HepG2 (cell line): ENCODE data around the gene C20orf96. TPM values are rescaled to one million over a fixed set of nuclear protein-coding genes. Genes with fewer than 3 reads are reported as not detected.

ENCODE experiments used
- CBX5 ChIP-seq: sonication (generic); formaldehyde crosslinking; IDR thresholded peaks from 2 replicates; pipeline ENCODE4 v1.4.0; 2020; ENCODE audit warnings: missing genetic modification reagents, borderline replicate concordance
- CC2D1A ChIP-seq: sonication (generic); formaldehyde crosslinking; IDR thresholded peaks from 2 replicates; pipeline ENCODE4 v1.8.1; 2023; ENCODE audit warnings: mild to moderate bottlenecking, missing genetic modification reagents
- HIC2 ChIP-seq: sonication (generic); formaldehyde crosslinking; IDR thresholded peaks from 2 replicates; pipeline ENCODE4 v1.9.0; 2022; ENCODE audit warnings: low read depth, missing genetic modification reagents
- NR1H2 ChIP-seq: sonication (generic); formaldehyde crosslinking; IDR thresholded peaks from 2 replicates; pipeline ENCODE4 v1.8.1; 2022; ENCODE audit warnings: low read depth, missing genetic modification reagents, borderline replicate concordance
- WIZ ChIP-seq: sonication (generic); formaldehyde crosslinking; IDR thresholded peaks from 2 replicates; pipeline ENCODE4 v1.5.1; 2020; ENCODE audit warnings: mild to moderate bottlenecking, missing genetic modification reagents
- ZBTB7B ChIP-seq: sonication (generic); formaldehyde crosslinking; IDR thresholded peaks from 2 replicates; pipeline ENCODE4 v1.4.0; 2020; ENCODE audit warnings: missing genetic modification reagents
- ZNF232 ChIP-seq: sonication (generic); formaldehyde crosslinking; IDR thresholded peaks from 2 replicates; pipeline ENCODE4 v1.4.0; 2020; ENCODE audit warnings: missing genetic modification reagents, borderline replicate concordance
- ZNF709 ChIP-seq: sonication (generic); formaldehyde crosslinking; IDR thresholded peaks from 2 replicates; pipeline ENCODE4 v1.5.0; 2020; ENCODE audit warnings: mild to moderate bottlenecking, missing genetic modification reagents
- ZNF800 ChIP-seq: sonication (generic); formaldehyde crosslinking; IDR thresholded peaks from 2 replicates; pipeline ENCODE4 v1.4.0; 2020; ENCODE audit warnings: missing genetic modification reagents
- polyA plus RNA-seq, 8 experiments: library from polyadenylated mRNA; depleted of rRNA in 3 of 8; stranded (reverse) in 7 of 8; unstranded in 1 of 8; fragments of >200 nt; fragmentation: Illumina TruSeq in 4 of 8; extraction: Trizol in 4 of 8; gene quantifications; 2 replicates each; pipeline versions ENCODE4 v1.2.1 to v1.2.3, GENCODE V29; 2011 to 2016; ENCODE audit warnings: low read depth in 4 of 8, missing spikeins in 1 of 8, mixed read lengths in 1 of 8; ENCODE audit not compliant: insufficient read depth in 1 of 8
- total RNA-seq, 5 experiments: library from RNA; depleted of rRNA; stranded (reverse); fragments of >200 nt; fragmentation: Illumina TruSeq; extraction: Trizol; gene quantifications; 2 replicates each; pipeline ENCODE4 v1.2.3, GENCODE V29; 2016; ENCODE audit warnings: low read depth in 1 of 5
- TF ChIP-seq, protein P1 (sequence below): sonication (generic); formaldehyde crosslinking; IDR thresholded peaks from 2 replicates; pipeline ENCODE4 v1.4.0; 2020; ENCODE audit warnings: mild to moderate bottlenecking, missing genetic modification reagents

C20orf96 gene
- total and polyA plus RNA-seq, 2 of the 13 experiments (the other 11 are each of a cell fraction or from before 2014, with no cell fraction given): 3.8 to 20.6 TPM

- TF ChIP-seq, protein P1, sequence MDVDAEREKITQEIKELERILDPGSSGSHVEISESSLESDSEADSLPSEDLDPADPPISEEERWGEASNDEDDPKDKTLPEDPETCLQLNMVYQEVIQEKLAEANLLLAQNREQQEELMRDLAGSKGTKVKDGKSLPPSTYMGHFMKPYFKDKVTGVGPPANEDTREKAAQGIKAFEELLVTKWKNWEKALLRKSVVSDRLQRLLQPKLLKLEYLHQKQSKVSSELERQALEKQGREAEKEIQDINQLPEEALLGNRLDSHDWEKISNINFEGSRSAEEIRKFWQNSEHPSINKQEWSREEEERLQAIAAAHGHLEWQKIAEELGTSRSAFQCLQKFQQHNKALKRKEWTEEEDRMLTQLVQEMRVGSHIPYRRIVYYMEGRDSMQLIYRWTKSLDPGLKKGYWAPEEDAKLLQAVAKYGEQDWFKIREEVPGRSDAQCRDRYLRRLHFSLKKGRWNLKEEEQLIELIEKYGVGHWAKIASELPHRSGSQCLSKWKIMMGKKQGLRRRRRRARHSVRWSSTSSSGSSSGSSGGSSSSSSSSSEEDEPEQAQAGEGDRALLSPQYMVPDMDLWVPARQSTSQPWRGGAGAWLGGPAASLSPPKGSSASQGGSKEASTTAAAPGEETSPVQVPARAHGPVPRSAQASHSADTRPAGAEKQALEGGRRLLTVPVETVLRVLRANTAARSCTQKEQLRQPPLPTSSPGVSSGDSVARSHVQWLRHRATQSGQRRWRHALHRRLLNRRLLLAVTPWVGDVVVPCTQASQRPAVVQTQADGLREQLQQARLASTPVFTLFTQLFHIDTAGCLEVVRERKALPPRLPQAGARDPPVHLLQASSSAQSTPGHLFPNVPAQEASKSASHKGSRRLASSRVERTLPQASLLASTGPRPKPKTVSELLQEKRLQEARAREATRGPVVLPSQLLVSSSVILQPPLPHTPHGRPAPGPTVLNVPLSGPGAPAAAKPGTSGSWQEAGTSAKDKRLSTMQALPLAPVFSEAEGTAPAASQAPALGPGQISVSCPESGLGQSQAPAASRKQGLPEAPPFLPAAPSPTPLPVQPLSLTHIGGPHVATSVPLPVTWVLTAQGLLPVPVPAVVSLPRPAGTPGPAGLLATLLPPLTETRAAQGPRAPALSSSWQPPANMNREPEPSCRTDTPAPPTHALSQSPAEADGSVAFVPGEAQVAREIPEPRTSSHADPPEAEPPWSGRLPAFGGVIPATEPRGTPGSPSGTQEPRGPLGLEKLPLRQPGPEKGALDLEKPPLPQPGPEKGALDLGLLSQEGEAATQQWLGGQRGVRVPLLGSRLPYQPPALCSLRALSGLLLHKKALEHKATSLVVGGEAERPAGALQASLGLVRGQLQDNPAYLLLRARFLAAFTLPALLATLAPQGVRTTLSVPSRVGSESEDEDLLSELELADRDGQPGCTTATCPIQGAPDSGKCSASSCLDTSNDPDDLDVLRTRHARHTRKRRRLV (CRISPR knock-in tag): no peak; the same call in none of the 2 replicates
- TF ChIP-seq ZNF800 (CRISPR knock-in tag) (peak; percentile 86), ZBTB7B (CRISPR knock-in tag) (no peak; the same call in 1 of the 2 replicates), ZNF709 (peak; percentile 95; the same call in 1 of the 2 replicates), CBX5 (CRISPR knock-in tag) (no peak; the same call in 1 of the 2 replicates), CC2D1A (CRISPR knock-in tag) (peak; percentile 93), NR1H2 (CRISPR knock-in tag) (no peak; the same call in none of the 2 replicates), WIZ (CRISPR knock-in tag) (peak; percentile 95; the same call in 1 of the 2 replicates), ZNF232 (CRISPR knock-in tag) (peak; percentile 96), HIC2 (CRISPR knock-in tag) (peak; percentile 95; the same call in 1 of the 2 replicates)
Observed at GRCh38 chr20:324177-325044, 33.9 kb upstream of the C20orf96 start (continued).
